ENCODE data around the gene APBA2.

DNA sequence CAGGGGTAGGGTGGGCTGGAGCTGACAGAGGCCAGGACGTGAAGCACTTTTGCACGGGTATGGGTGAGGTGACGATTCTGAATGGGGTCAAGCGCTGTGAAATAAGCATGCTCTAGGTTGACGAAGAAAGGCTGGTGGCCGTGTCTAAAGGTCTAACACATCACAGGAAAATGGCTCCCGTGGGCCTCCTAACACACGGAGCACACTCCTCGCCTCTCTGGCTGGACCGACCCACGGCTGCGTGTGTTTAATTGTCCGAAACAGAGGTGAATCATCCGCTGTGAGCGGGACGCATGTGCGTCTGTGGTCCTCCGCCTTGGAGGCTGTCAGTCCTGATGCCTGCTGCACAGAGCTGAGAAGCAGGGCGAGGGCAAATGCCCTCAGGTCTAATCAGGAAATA, 253.3 kb downstream of the APBA2 start:
- TF ChIP-seq POLR2A (IDR thresholded peaks at IDR 0.05), result no peak
- TF ChIP-seq, protein P1, sequence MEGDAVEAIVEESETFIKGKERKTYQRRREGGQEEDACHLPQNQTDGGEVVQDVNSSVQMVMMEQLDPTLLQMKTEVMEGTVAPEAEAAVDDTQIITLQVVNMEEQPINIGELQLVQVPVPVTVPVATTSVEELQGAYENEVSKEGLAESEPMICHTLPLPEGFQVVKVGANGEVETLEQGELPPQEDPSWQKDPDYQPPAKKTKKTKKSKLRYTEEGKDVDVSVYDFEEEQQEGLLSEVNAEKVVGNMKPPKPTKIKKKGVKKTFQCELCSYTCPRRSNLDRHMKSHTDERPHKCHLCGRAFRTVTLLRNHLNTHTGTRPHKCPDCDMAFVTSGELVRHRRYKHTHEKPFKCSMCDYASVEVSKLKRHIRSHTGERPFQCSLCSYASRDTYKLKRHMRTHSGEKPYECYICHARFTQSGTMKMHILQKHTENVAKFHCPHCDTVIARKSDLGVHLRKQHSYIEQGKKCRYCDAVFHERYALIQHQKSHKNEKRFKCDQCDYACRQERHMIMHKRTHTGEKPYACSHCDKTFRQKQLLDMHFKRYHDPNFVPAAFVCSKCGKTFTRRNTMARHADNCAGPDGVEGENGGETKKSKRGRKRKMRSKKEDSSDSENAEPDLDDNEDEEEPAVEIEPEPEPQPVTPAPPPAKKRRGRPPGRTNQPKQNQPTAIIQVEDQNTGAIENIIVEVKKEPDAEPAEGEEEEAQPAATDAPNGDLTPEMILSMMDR (IDR thresholded peaks at IDR 0.05), result no peak
